T-helper 2 cell treated with Interferon-gamma antibody and Interleukin-4, amounts not matched to agents 5 μg/mL and 100 μg/mL, for 36 hours (primary cell): ENCODE results near the gene NUDT4.
A peak's percentile ranks its signal among the peaks of the same experiment; 100 is the strongest.

Experiments
- DNase-seq: peaks from one replicate; pipeline ENCODE4 v3.0.0; 2021; ENCODE audit warnings: low spot score
- H3K27ac Mint-ChIP-seq: one replicate; pipeline ENCODE4 v1.8.0; 2021; ENCODE audit warnings: mild to moderate bottlenecking, mixed read lengths
- H3K27me3 Mint-ChIP-seq: one replicate; pipeline ENCODE4 v1.8.0; 2021; ENCODE audit warnings: low read depth, mixed read lengths
- H3K36me3 Mint-ChIP-seq: one replicate; pipeline ENCODE4 v1.8.0; 2021; ENCODE audit warnings: low read depth, mixed read lengths
- H3K4me1 Mint-ChIP-seq: one replicate; pipeline ENCODE4 v1.8.0; 2021; ENCODE audit warnings: low read depth, mixed read lengths
- H3K4me3 Mint-ChIP-seq: one replicate; pipeline ENCODE4 v1.8.0; 2022; ENCODE audit warnings: mild to moderate bottlenecking, moderate library complexity, mixed read lengths
- H3K9me3 Mint-ChIP-seq: one replicate; pipeline ENCODE4 v1.8.0; 2021; ENCODE audit warnings: mixed read lengths

NUDT4 gene

GRCh38 chr12:93441081-93441616 lies 63.4 kb downstream of the NUDT4 start:
- peak overlapping the region; percentile 88 for H3K27ac Mint-ChIP-seq
- peak; percentile 40 for DNase-seq
- no peaks in the 10 kb centered on the region for H3K27me3 Mint-ChIP-seq
- peaks cover 3% of the 10 kb centered on the region for H3K36me3 Mint-ChIP-seq
- H3K4me3 Mint-ChIP-seq: peak overlapping the region; percentile 90
- no peaks in the 10 kb centered on the region for H3K9me3 Mint-ChIP-seq
- peaks cover 53% of the 10 kb centered on the region for H3K4me1 Mint-ChIP-seq

DNA sequence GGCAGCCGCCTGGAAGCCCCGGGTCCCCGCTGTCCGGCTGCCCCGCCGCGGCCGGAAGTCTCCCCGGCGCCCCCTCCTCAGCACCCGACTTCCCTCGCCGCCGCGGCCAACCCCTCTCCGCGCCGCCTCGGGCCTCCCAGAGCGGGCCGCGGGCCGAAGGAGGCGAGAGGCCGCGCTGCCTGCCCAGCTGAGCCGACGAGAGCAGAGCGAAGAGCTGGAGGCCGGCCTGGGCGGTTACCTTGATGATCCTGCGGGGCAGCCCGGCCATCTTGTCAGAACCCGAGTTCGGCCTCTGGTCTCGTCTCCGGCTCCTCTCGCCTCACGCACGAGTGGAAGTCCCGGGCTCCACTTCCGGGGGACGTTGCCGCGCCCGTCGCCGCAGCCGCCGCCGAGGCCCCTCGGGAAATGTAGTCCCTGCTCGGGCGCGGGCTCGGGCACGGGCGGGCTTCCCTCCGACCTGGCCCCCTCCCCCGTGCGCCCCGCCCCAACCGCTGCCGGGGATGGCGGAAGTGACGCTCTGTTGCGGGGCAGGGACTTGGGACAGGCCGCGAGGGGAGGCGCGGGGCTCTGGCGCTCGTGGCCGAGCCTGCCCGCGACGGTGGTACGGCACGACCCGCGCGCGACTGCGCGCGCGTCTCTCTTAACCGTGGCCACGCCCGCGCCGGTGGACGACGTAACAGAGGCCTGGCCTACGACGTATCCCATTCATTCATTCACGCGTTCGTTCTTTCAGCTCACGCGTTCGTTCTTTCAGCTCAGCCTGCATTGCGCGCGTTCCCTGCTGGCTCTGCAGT lies 64.1 kb downstream of the NUDT4 start, which contains the start of gene UBE2N:
UBE2N (minus strand) TSS at position 331 of the 794 bp plus-strand sequence; CDS start at position 268, 63 bp downstream.
- Mint-ChIP-seq H3K4me3 (peak within 1 kb of the TSS; percentile 91), H3K27ac (peak within 1 kb of the TSS; percentile 95), H3K27me3 (no peaks in the 10 kb centered on the region), H3K4me1 (peaks cover 47% of the 10 kb centered on the region), H3K36me3 (no peaks in the 10 kb centered on the region), H3K9me3 (no peaks in the 10 kb centered on the region)
- peak; percentile 96 for DNase-seq

DNA sequence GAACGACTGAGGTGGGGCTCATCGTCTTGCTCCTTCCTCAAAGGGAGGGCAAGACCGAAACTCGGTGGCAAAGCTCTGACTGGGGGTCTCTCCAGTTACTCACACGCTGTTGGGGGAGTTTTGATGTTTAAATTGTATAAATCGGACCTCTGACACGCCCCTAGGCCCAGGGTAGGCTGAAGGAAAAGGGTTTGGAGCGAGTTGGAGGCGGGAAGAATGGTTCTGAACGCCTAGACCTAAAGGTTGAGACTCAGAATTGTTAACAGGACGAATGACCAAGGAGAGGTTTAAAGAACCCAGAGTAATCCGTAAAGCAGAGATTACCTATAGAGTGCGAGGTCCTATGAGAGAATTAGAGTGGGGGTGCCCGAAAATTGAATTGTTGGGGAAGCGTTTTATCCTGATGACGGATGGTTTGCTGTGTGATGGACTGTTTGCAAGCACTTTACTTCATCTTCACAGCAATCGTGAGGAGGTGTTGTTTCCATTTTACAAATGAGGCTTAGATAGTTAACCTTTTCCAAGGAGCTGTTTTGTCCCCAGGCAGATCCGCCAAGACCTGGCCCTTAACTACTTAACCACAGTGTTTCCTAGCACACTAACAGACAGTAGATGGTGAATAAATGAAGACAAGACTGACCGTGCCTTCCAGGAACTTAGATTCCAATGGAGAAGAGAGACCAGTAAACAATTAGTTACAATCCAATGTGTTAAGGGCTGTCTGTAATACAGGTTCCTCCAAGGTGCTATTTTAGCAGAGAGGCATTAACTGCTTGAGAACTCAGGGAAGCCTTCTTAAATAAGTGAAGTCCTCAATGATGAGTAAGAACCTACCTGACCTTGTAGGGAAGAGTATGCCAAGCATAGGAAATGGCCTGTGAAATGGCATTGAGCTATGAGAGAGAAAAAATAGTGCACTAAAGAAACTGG lies 65.0 kb downstream of the NUDT4 start:
- no peak for DNase-seq
- Mint-ChIP-seq H3K9me3 (no peaks in the 10 kb centered on the region), H3K4me1 (peaks cover 46% of the 10 kb centered on the region), H3K27me3 (no peaks in the 10 kb centered on the region), H3K27ac (peak overlapping the region; percentile 95), H3K4me3 (peak overlapping the region; percentile 91), H3K36me3 (no peaks in the 10 kb centered on the region)

DNA sequence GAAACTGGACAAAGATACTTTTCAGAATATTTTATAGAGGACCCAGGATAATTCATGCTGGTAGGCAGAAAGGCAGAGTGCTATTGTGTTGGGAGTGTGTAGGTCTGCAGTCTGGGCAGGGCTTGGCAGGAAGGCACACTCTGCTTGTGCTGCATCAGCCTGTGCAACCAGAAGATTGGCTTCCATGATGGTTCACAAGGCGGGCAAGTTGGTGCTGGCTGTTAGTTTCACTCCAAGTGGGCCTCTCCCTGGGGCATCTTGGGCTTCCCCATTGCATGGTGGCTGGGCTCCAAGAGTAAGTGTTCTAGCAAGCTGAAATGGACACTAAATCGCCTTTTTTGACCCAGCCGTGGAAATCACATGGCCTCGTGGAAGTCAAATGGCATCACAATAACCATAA lies 65.9 kb downstream of the NUDT4 start:
- Mint-ChIP-seq H3K27me3 (no peaks in the 10 kb centered on the region), H3K36me3 (no peaks in the 10 kb centered on the region), H3K4me3 (no peak overlapping the region), H3K4me1 (peaks cover 41% of the 10 kb centered on the region), H3K9me3 (no peaks in the 10 kb centered on the region), H3K27ac (no peak overlapping the region)
- DNase-seq: no peak

- H3K27ac Mint-ChIP-seq: no peak overlapping the region
- H3K9me3 Mint-ChIP-seq: no peaks in the 10 kb centered on the region
- DNase-seq: no peak
- no peaks in the 10 kb centered on the region for H3K36me3 Mint-ChIP-seq
- peaks cover 25% of the 10 kb centered on the region for H3K4me1 Mint-ChIP-seq
- H3K4me3 Mint-ChIP-seq: peak overlapping the region; percentile 32
- no peaks in the 10 kb centered on the region for H3K27me3 Mint-ChIP-seq
Observed at GRCh38 chr12:93447555-93448290, 70.0 kb downstream of the NUDT4 start.

DNA sequence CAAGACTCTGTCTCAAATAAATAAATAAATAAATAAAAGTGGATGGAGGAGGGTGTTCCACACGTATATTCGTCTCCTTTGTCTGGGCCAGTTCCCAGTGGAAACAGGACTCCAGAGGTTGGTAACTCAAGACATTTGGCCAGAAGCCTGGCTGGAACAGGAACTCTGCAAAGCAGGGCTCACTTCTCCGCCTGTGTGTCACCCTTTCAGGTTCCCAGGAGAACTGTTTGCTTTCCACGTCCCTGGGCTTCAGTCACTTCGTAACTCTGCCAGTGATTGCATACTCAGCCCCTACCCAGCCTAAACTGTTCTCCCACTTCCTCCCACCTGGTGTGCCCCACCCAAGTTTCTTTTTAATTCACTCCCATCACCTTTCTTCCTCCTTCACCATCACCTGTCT lies 71.1 kb downstream of the NUDT4 start:
- H3K27me3 Mint-ChIP-seq: no peaks in the 10 kb centered on the region
- no peak for DNase-seq
- peaks cover 18% of the 10 kb centered on the region for H3K4me1 Mint-ChIP-seq
- H3K4me3 Mint-ChIP-seq: no peak overlapping the region
- no peaks in the 10 kb centered on the region for H3K9me3 Mint-ChIP-seq
- no peak overlapping the region for H3K27ac Mint-ChIP-seq
- no peaks in the 10 kb centered on the region for H3K36me3 Mint-ChIP-seq

DNA sequence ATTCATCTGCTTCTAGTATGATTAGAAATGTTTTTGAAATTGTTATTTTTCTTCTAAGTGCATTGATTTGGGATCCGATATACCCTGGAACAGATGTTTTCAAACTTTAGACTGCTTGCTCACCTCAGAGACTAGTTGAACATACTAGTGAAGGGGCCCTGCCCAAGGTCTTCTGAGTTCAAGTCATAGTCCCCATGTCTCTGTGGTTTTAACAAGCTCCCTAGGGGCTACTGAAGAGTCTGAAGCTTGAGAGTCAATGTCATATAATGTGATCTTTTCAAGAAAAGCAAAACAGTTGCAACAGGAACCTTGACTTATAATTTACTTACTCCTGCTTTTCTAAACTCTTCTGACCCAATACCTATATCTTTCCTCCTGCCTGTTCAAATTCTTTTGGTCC lies 71.6 kb downstream of the NUDT4 start:
- H3K4me3 Mint-ChIP-seq: no peak overlapping the region
- H3K36me3 Mint-ChIP-seq: no peaks in the 10 kb centered on the region
- H3K27ac Mint-ChIP-seq: no peak overlapping the region
- no peak for DNase-seq
- no peaks in the 10 kb centered on the region for H3K9me3 Mint-ChIP-seq
- H3K4me1 Mint-ChIP-seq: peaks cover 18% of the 10 kb centered on the region
- peaks cover 4% of the 10 kb centered on the region for H3K27me3 Mint-ChIP-seq

GRCh38 chr12:93451423-93452158 lies 73.9 kb downstream of the NUDT4 start:
- no peak overlapping the region for H3K27ac Mint-ChIP-seq
- H3K4me1 Mint-ChIP-seq: peaks cover 18% of the 10 kb centered on the region
- H3K4me3 Mint-ChIP-seq: no peak overlapping the region
- DNase-seq: no peak
- no peaks in the 10 kb centered on the region for H3K9me3 Mint-ChIP-seq
- H3K36me3 Mint-ChIP-seq: no peaks in the 10 kb centered on the region
- peaks cover 6% of the 10 kb centered on the region for H3K27me3 Mint-ChIP-seq

DNA sequence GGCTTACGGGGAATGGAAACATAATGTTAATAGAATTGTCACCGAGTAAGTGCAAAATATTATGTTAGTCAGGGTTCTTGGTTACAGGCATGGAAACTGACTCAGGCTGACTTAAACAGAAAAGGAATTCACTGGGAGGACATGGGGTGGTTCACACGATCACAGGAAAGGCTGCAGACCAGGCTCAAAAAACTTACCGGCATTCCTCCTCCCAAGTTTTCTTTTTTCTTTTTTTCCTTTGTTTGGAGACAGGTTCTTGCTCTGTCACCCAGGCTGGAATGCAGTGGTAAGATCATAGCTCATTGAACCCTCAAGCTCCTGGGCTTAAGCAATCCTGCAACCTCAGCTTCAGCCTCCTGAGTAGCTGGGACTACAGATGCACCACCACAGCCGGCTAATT lies 75.9 kb downstream of the NUDT4 start:
- DNase-seq: no peak
- no peak overlapping the region for H3K27ac Mint-ChIP-seq

GRCh38 chr12:93456077-93456476 lies 78.4 kb downstream of the NUDT4 start:
- peaks cover 6% of the 10 kb centered on the region for H3K27me3 Mint-ChIP-seq
- no peak overlapping the region for H3K27ac Mint-ChIP-seq
- no peak overlapping the region for H3K4me3 Mint-ChIP-seq
- peaks cover 1% of the 10 kb centered on the region for H3K4me1 Mint-ChIP-seq
- no peak for DNase-seq
- no peaks in the 10 kb centered on the region for H3K36me3 Mint-ChIP-seq
- no peaks in the 10 kb centered on the region for H3K9me3 Mint-ChIP-seq

More for the DNA sequence above, 75.9 kb downstream of the NUDT4 start:
- Mint-ChIP-seq H3K27me3 (peaks cover 6% of the 10 kb centered on the region), H3K4me3 (no peak overlapping the region), H3K4me1 (peaks cover 8% of the 10 kb centered on the region), H3K36me3 (no peaks in the 10 kb centered on the region), H3K9me3 (no peaks in the 10 kb centered on the region)
